Right hindlimb (tissue), 1 donor: Measurements from ENCODE around the gene COP1.
"Not testable (repeated sequence)": the region's sequence is repeated elsewhere in the genome, so short reads cannot be mapped to it uniquely, and the experiment has no call there.

Experiments
- DNase-seq: peaks from one replicate; pipeline ENCODE4 v3.0.0-alpha.2; 2018

Gene COP1

DNA sequence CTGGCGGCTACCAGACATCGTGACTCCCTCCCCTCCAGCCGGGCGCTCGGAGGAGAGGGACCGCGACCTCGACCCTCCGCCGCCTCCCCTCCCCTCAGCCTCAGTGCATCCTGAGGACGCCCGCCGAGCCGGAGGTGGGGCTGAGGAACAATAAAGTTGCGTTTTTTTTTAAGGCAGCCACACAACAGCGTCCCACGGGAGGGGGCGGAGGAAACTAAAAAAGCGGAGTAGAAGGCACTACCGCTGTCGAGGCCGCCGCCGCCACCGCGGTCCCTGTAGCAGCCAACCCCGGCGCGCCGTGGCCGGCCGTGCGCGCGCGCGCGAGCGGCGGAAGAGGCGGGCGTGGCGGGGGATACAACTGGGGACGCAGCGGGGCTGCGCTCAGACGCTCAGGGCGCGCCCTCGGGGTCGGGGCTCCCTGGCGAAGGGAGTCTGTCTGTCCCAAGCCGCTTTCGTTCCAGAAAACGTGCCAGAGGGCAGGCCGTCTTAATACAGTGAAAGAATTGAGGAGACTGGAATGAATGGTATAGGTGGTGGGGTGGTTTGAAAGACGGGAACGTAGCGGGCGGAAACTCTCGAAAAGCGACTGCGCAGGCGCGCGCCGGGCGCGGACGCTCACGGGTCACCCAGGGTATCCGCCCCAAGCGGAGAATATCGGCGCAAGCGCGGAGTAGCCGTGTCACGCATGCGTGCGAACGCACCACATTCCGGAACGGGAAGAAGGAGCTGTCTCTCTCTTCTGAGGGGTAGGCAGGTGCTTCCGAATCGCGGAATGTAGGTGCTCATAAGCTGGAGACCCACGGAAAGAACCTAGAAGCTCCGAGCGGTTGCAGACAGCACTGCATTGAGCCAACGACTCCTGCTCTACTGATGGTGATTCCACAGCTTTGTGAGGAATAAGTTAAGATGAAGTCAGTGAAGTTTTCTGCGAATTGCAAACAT is at the start of gene COP1:
TSS of gene COP1 (minus strand) at position 326 of the 942 bp plus-strand sequence. CDS start at position 18, 308 bp downstream.
- peak; percentile 97 for DNase-seq

DNA sequence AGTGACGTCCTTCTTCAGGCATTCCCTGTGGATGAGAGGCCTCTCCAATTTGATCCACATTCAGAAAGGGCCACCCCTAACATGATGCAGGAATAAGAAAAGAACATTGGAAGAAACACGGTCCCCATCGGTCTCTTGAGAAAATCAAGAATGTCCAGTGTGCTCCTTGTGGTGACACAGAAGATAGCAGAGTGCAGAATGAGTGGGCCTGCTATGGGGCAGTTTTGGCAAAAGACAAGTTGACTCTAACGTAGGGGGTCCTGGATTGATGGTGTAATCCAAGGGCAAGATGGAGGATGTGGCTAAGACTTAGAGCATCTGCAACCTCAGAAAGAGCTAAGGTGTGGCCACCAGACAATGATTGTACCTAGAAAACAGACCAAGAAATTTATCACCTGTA is 45.1 kb upstream of the COP1 start:
- DNase-seq = no peak

DNA sequence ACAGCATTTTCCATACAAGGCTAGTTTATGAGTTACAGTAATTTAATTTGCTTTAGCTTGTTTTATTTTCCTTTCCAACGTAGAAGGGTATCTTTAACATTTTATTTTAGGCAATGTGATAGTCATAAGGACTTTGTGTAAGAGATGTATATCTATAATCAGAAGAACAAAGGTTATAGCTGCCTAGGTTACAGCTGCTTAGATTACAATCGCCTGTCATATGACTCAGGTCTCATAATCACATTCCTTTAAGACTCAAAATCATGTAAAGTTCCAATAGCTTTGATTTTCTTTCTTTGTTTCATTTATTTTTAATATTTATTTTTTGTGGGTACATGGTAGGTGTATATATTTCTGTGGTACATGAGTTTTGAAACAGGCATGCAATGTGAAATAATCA is 37.8 kb upstream of the COP1 start:
- DNase-seq = no peak

DNA sequence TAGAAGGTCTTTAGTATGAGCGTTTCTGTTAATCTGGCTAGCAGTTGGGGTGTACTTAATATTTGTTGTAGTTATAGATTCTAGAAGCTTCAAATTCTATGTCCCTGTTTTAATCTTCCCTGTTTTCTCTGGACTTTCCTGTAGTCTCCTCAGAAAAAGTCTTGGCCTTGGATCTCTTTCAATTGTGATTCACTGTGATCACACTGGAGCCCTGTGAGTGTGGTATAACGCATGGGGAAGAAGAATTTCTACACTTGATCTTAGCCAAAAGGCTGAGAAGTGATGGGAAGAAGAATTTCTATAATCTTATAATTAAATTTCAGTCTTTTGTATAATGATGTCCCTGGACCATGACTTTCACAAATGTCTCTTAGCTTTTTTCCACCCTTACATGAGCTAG is 36.7 kb upstream of the COP1 start:
- no peak for DNase-seq

DNA sequence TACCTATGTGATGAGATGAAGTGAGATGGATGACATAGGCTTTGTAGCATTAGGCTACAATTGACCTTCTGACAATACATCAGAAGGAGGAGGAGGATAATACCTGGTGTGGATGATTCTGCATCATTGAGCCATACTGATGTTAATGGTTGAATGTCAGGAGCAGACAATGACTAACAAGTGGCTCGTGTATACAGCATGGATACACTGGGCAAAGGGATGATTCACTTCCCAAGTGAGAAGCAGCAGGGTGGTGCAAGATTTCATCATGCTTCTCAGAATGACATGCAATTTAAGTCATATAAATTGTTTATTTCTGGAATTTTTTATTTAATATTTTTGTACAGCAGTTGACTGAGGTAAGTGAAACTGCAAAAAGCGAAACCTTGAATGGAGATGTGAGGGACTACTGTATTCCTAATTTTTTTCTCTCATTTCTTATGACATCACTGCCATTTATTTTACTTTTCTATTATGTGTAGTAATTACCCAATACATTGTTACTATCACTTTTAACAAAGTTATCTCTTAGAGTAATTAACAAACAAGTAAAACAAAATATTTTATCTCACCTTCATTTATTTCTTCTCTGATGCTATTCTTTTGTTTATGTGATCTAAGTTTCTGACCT is 34.4 kb upstream of the COP1 start:
- DNase-seq = no peak

DNA sequence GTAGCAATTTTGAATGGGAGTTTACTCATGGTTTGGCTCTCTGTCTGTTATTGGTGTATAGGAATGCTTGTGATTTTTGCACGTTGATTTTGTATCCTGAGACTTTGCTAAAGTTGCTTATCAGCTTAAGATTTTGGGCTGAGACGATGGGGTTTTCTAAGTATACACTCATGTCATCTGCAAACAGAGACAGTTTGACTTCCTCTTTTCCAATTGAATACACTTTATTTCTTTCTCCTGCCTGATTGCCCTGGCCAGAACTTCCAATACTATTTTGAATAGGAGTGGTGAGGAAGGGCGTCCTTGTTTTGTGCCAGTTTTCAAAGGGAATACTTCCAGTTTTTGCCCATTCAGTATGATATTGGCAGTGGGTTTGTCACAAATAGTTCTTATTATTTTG is 26.6 kb upstream of the COP1 start:
- not testable (repeated sequence) for DNase-seq

DNA sequence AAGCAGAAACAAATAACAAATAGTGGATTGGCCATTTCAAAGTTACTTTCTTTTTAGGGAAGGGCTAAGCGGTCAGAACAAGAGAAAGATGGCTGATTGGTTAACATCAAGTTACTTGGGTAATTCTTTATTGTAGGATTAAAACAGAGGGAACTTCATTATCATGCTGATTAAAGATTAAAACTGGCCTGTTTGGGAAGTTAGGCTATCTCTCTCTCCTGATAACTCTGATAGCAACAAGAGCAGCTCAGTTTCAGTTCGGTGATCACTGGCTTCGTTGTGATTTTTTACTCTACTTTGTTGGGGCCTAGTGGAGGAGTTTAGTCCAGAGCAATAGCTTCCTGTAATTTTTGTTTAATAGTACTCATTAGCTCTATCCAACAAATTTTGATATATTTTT is 20.5 kb upstream of the COP1 start:
- DNase-seq = no peak

DNA sequence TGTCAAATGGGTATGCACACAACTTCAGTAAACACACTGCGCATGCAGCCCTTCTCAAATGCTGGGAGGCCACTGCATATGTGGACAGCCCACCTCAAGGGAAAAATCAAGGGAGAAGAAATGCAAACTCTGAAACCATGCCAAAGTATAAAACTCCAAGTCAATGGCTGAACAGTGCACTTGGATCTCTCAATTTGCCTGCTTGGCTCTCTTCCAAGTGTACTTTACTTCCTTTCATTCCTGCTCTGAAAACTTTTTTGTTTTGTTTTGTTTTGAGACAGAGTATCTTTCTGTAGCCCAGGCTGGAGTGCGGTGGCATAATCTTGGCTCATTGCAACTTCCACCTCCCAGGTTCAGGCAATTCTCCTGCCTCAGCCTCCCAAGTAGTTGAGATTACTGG is 18.8 kb upstream of the COP1 start:
- DNase-seq = no peak

DNA sequence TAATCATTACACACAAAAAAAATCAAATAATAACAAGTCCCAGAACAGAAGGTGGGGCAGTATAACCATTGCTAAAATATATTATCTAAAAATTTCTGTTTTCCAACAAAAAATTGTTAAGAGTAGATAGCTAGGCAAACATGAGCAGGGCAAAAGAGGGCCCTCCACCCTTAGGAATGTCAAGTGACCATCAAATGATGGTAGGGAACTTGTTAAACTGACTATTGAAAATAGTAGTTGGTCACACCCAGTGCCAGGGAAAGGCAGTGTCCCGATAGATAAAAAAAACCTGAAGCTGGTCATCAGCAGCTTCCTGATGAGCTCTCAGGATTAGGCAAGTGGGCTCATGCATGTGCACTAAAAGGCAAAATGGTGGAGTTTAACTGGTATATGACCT is 18.4 kb upstream of the COP1 start:
- DNase-seq = no peak

DNA sequence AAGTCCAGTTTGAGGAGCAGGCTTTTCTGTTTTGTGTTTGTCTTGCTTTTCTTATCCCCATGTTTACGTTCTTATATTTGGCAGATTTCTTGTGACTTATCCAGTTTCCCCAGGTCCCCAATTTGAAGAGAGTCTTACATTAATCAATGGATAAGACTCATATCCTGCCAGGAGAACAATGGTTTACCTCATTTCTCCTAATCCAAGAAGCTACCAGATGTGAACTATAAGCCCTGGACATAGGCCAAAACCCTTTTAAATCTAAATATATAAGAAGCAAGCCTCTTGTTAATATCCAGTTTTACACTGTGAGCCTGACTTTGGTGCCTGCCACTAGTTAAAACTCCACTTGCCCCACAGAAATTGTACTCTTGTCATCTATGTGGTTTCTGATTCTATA is 15.1 kb upstream of the COP1 start:
- DNase-seq = no peak

DNA sequence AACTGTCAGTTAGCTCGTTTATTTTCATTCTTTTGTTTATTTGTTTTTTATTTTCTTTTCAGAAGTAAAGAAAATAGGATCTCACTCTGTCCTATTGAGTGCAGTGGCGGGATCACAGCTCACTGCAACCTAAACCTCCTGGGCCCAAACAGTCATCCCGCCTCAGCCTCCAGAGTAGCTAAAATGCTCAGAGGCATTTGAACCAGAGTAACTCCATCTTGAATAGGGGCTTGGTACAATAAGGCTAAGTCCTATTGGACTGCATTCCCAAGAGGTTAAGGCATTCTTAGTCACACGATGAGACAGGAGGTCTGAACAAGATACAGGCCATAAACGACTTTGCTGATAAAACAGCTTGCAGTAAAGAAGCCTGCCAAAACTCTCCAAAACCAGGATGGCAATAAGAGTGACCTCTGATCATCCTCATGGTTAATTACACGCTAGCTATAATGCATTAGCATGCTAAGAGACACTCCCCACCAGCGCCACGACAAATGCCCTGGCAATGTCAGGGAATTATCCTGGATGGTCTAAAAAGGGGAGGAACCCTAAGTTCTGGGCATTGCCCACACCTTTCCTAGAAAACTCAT is 13.1 kb upstream of the COP1 start:
- DNase-seq = no peak

DNA sequence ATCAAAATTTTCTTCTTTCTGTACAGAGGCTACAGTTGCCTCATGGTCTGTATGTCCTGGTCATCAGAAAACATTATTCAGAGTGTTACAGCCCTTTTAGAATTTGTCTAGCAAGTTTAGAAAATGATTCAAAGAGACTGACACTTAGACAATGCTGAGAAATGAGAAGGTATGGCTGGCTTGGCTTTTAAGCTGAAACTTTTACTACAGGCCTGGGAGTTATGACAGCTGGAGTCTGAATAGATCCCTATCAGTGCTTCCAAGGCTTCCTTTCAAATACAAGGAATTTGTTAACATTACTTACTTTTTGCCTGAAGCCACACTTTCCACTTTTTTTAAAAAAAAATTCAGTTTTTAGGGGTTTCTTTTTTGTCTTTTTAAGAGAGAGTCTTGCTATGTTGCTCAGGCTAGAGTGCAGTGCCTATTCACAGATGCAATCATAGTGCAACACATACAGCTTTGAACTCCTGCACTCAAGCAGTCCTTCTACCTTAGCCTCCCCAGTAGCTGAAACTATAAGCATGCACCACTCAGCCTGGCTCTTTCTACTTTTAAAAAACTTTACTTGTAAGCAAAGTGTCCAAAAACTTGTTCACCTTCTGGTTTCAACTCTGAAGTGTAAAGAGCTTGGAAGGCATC is 10.5 kb upstream of the COP1 start:
- DNase-seq = no peak

DNA sequence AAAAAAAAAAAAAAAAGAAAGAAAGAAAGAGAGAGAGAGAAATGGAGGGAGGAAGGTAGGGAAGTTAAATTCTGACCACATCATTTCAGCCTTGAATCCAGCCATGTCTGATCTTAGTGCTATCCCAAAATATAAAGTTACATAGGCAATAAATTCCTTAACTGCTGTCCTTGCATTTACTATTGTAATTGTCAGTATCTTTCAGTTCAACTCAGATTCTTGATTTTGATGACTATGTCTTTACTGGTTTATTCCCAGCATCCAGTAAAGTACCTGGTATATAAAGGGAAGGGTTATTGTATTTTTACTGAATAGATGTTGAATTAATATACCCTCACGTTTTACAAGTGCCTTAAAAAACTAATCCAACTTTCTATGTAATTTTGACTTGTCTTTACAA is 8.9 kb upstream of the COP1 start:
- DNase-seq = no peak

DNA sequence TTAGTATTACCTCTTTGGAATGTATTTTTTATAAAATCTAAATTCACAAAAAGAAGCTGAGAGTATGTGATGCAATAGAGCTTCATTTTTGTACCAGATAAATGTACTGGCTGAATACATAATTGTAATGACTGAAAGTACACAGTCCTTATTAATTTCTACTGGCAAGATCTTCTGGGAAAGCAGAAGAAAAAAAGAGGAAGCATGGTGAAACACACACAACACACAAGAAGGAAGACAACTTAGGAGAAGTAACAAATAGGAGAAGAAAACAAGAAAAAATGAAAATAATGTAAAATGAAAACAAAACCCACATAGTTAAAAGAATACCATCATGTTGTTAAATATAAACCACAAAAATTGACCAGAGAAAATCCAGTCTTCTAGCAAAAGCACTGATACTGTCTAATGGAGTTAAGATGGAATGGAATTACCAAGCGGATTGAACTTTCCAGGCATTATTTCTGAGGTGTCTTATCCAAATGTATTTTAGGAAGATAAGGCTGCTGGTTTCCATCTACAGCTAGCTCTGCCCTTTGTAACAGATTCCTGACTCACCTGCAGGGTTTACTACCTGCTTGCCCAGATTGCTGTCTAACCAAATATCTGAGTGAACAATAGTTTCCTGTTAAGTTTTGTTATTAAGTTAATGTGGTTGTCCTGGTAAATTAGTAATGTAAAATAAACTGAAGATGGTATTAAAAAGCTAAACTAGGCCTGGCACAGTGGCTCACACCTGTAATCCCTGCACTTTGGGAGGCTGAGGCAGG is 4.5 kb upstream of the COP1 start:
- DNase-seq = no peak

DNA sequence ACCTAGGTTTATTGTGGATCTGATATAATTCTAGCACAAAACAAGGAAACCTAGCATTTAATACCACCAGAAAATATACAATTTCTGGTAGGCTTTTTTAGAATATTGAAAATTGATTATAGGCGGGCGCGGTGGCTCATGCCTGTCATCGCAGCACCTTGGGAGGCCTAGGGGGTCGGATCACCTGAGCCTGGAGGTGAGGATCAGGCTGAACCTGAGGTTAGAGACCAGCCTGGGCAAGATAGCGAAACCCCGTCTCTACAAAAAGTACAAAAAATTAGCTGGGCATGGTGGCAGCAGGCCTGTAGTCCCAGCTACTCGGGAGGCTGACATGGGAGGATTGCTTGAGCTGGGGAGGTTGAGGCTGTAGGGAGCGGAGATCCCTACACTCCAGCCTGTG is 948 bp upstream of the COP1 start:
- DNase-seq = no peak

DNA sequence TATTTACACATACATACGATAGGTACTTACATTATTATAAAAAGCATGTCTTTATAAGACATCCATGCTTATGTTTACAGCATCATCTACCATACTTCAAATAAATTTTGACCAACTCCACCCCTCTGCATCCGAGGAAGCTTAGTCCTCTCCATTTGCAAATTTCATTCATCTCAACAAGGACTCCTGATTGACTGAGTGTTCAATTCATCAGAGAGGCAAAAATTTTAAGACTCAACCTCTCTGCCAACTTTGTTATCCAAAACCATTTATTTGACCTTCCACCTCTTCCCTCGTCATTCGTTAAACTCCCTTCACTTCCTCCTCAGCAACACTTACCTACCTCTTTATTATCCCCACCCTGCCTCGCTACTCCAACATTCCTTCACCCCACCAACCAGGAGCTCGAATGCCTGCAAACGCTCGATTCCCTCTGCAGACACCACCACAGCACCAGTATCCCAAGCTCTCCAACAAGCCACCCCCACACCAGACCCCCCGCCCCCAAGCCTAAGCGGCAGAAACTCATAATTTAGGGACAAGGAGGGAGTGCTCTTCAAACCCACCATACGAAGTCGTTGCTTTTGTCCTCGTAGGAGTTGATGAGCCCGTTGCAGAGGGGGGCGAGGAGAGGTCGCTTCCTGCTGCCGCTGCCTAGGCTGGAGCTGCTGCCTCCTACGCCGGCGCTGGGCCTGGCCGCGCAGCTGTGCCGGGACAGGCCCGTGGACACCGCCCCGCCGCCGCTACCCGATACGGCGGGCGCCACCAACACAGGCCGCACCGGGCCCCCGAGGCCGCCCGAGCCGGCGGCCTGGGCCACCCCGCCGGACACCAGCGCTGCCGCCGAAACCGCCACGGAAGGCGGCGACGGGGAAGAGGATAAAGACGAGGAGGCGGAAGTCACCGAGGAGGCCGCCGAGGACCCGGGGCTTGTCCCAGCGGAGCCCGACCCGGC is 803 bp downstream of the COP1 start:
- peak; percentile 69 for DNase-seq

DNA sequence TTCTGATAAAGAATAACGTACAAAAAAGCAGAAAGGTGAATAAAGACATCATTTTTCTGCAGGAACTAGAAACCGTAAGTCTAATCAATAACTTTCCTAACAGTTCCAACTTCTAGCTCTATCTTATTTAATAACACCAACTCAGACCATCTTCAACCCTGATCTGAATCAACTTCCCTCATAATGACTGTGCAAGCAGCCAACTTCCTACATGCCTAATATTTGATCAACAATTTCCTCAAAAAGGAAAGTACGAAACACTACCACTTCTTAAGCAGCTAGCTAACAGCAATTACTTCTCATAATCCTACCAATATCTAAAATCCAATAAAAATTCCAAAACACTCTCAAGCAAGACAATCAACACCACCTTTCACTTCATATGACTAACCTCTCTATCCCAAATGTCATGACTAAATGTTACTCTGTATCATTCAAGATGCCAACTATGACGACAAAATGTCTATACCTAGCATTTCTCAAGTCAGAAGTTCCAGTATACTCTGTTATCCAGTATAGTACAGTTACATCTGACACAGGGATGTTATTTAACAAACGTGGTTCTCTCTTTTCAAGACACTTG is 1.7 kb downstream of the COP1 start:
- DNase-seq = no peak

DNA sequence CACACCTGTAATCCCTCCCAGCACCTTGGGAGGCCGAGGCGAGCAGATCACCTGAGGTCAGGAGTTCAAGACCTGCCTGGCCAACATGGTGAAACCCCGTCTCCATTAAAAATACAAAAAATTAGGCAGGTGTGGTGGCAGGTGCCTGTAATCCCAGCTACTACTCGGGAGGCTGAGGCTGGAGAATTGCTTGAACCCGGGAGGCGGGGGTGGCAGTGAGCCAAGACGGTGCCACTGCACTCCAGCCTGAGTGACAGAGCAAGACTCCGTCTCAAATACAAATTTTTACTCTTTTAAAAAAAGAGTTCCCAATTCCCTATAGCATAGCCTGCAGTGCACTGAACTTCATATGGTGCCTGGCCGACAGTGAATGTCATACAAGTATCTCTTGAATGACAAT is 2.4 kb downstream of the COP1 start:
- not testable (repeated sequence) for DNase-seq

DNA sequence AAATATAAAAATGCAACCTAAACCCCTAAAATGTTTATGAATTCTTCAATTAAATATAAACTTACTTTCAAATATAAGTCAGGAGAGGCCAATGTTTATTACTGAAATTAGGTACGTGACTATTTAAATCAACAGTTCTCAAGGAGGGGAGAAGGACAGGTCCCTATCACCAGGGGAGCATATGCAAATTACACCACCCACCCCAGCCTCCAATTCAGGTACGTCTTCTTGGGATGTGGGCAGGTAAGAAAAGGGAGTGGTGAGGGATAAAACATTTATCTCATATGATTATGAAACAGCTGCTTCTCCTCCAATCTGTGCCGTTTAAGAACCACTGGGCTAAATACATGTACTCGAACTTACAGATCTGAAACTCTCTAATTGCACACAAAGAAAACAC is 3.4 kb downstream of the COP1 start:
- no peak for DNase-seq

DNA sequence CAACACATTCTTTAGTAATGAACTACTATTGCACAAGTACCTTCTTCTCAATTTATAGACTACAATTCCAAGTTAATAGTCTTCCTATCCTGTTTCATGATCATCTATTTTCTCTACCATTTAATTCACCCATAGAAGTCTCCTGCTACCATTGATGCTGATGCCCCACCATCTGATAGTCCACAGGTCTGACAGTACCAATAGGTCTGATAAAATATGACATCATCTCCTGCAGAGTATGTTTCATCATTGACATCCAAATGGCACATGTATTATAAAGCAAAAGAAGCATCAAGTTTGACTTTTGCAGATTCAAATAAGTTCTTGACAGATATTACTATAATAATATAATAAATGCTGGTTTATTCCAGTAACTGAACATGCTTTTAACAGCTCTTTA is 5.5 kb downstream of the COP1 start:
- DNase-seq = no peak

DNA sequence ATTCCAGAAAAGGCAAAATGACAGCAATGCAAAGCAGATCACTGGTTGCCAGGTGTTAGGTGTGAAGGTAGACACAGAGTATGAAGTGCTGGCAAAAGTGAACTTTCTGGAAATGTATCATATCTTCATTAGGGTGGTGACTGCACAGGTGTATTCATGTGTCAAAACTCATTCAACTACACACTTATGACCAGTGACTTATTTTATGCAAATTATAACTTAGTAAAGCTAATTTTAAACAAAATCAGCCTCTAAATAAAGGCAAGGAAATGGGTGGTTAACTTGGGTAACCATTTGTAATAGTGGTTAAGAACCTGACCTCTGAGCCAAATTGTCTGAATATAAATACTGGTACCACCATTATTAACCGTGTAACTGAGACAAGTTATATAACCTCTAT is 7.4 kb downstream of the COP1 start:
- DNase-seq = no peak
